Panc1 (cell line): ENCODE measurements around the gene TNFAIP8L1. TPM values are rescaled to one million over a fixed set of nuclear protein-coding genes. Genes with fewer than 3 reads are reported as not detected.

Experiments used
- ATAC-seq: fragments of 200-7000 bp; cut with Tn5 transposase; 2 replicates; pipeline ENCODE4 v1.9.1; 2020; ENCODE audit warnings: mild to moderate bottlenecking, moderate library complexity
- BruUV-seq: library from RNA; stranded (reverse); fragments of 400-500 nt; replicated peaks from 2 replicates; lab custom pipeline; 2021; lab: Mats Ljungman, UMichigan
- CTCF ChIA-PET: fragments of 300-600 bp; sonication (Branson Sonifier 250); formaldehyde crosslinking; loops from one replicate; lab custom pipeline; 2022; ENCODE audit warnings: antibody characterized with exemption; lab: Charles Lee
- POLR2A ChIA-PET: fragments of 300-600 bp; sonication (Branson Sonifier 250); formaldehyde crosslinking; loops from one replicate; lab custom pipeline; 2022; ENCODE audit warnings: antibody characterized with exemption; lab: Charles Lee
- DNase-seq: peaks from one replicate; pipeline ENCODE4 v3.0.0-alpha.2; 2010; ENCODE audit warnings: low read depth, low spot score
- H3K27ac ChIP-seq: 2 replicates; pipeline ENCODE4 v1.5.1; 2011; ENCODE audit warnings: mild to moderate bottlenecking, low read length, inconsistent platforms
- H3K27me3 ChIP-seq: fragments of 200-500 bp; sonication (Bioruptor generic); 2 replicates; pipeline ENCODE4 v1.6.0; 2014; ENCODE audit warnings: low read length, inconsistent platforms; ENCODE audit not compliant: control insufficient read depth, insufficient read depth
- H3K36me3 ChIP-seq: fragments of 200-500 bp; sonication (Bioruptor generic); 2 replicates; pipeline ENCODE4 v1.5.1; 2014; ENCODE audit warnings: inconsistent platforms, mild to moderate bottlenecking, low read length, moderate library complexity; ENCODE audit not compliant: control insufficient read depth, insufficient read depth
- H3K4me1 ChIP-seq: 2 replicates; pipeline ENCODE4 v1.5.1; 2011; ENCODE audit warnings: inconsistent platforms, mild to moderate bottlenecking, low read length, moderate library complexity; ENCODE audit not compliant: control insufficient read depth, insufficient read depth
- H3K4me3 ChIP-seq, 2 experiments: 2 replicates each; pipeline ENCODE4 v1.5.1; 2011 to 2012; ENCODE audit warnings: low read depth in 2 of 2, low read length in 2 of 2, mild to moderate bottlenecking in 2 of 2, inconsistent platforms in 1 of 2, moderate library complexity in 1 of 2
- H3K9me3 ChIP-seq: fragments of 200-500 bp; sonication (Bioruptor generic); 2 replicates; pipeline ENCODE4 v1.5.1; 2014; ENCODE audit warnings: low read depth, mild to moderate bottlenecking, inconsistent platforms, low read length, moderate library complexity; ENCODE audit not compliant: control insufficient read depth, insufficient read depth
- CTCF ChIP-seq: fragments of 450-650 bp; IDR thresholded peaks from 2 replicates; pipeline ENCODE4 v1.5.1; 2017; ENCODE audit warnings: mild to moderate bottlenecking
- POLR2AphosphoS5 ChIP-seq: IDR thresholded peaks from 2 replicates; pipeline ENCODE4 v1.6.1; 2012; ENCODE audit warnings: mild to moderate bottlenecking, low read depth, low read length, moderate library complexity
- REST ChIP-seq, 2 experiments: IDR thresholded peaks; 2 replicates each; pipeline ENCODE4 v1.6.1; 2011 to 2012; ENCODE audit warnings: low read depth in 2 of 2, control low read depth in 1 of 2, low read length in 1 of 2, mild to moderate bottlenecking in 1 of 2, moderate library complexity in 1 of 2; ENCODE audit not compliant: insufficient read depth in 1 of 2
- SIN3A ChIP-seq: IDR thresholded peaks from 2 replicates; pipeline ENCODE4 v1.6.1; 2012; ENCODE audit warnings: low read depth, mild to moderate bottlenecking, low read length, moderate library complexity, borderline replicate concordance; ENCODE audit not compliant: insufficient read depth
- TCF7L2 ChIP-seq: IDR thresholded peaks from 2 replicates; pipeline ENCODE4 v1.6.1; 2011; ENCODE audit warnings: mild to moderate bottlenecking, low read depth, low read length, inconsistent platforms
- in situ Hi-C: cut with HindIII; loops from 2 replicates; pipeline ENCODE4 v1.10.0; 2016; ENCODE audit warnings: low sequenced_read_pairs, low pct_unique_long_range_greater_than_20kb
- intact Hi-C: fragments of 100-400 bp; cut with micrococcal nuclease; formaldehyde crosslinking; loops from one replicate; pipeline ENCODE4 v1.10.0; 2022; ENCODE audit not compliant: unreplicated experiment
- total RNA-seq: library from RNA; stranded (reverse); gene quantifications from one replicate; pipeline ENCODE4 v1.2.1, GENCODE V29; 2021; ENCODE audit not compliant: unreplicated experiment

Gene TNFAIP8L1
- total RNA-seq, 1 experiment from 2014 or later, result 4.8 TPM

GRCh38 chr19:4590559-4590958 lies 48.8 kb upstream of the TNFAIP8L1 start:
- no TSS peak for BruUV-seq
- Histone ChIP-seq H3K4me1 (no peaks in the 10 kb centered on the region), H3K4me3 (no peak overlapping the region), H3K9me3 (no peaks in the 10 kb centered on the region), H3K36me3 (no peaks in the 10 kb centered on the region), H3K27ac (no peak overlapping the region), H3K27me3 (no peaks in the 10 kb centered on the region)
- TF ChIP-seq CTCF (no peak), POLR2AphosphoS5 (no peak), REST (IDR thresholded peaks at IDR 0.05; ENCODE audit: insufficient read depth in 1 of 2, low read depth in 2 of 2, low read length in 1 of 2) (no peak), SIN3A (no peak), TCF7L2 (no peak)
- in situ Hi-C loops (no loop called here), intact Hi-C loops (no loop called here)
- ChIA-PET POLR2A (no interaction called here), CTCF (interaction anchor here (0.5 kb wide), 2 partner anchors 34 to 38 kb away, joined by 3 to 11 read pairs; no protein-coding TSS in a partner anchor)
- no peak for ATAC-seq
- no peak for DNase-seq

- in situ Hi-C loops, result no loop called here
- BruUV-seq, result no TSS peak
Observed at GRCh38 chr19:4591320-4591719, 48.0 kb upstream of the TNFAIP8L1 start.

GRCh38 chr19:4592445-4592844 lies 46.9 kb upstream of the TNFAIP8L1 start:
- ChIA-PET CTCF (interaction anchor here (0.7 to 1.5 kb wide), 2 partner anchors 42 to 52 kb away, joined by 3 to 5 read pairs; no protein-coding TSS in a partner anchor), POLR2A (no interaction called here)
- no peak for TF ChIP-seq REST (IDR thresholded peaks at IDR 0.05; ENCODE audit: insufficient read depth in 1 of 2, low read depth in 2 of 2, low read length in 1 of 2)
- no peak for TF ChIP-seq POLR2AphosphoS5
- no peak for TF ChIP-seq SIN3A
- no peak for TF ChIP-seq TCF7L2
- TF ChIP-seq CTCF, result no peak
- no TSS peak for BruUV-seq
- intact Hi-C loops, result no loop called here
- no peaks in the 10 kb centered on the region for H3K9me3 ChIP-seq
- no peaks in the 10 kb centered on the region for H3K4me1 ChIP-seq
- no peak overlapping the region for H3K4me3 ChIP-seq
- in situ Hi-C loops, result no loop called here
- H3K36me3 ChIP-seq, result no peaks in the 10 kb centered on the region
- no peak for ATAC-seq
- no peak overlapping the region for H3K27ac ChIP-seq
- H3K27me3 ChIP-seq, result no peaks in the 10 kb centered on the region
- DNase-seq, result no peak

More at GRCh38 chr19:4591320-4591719, 48.0 kb upstream of the TNFAIP8L1 start:
- no peaks in the 10 kb centered on the region for H3K27me3 ChIP-seq
- CTCF ChIA-PET, result no interaction called here
- H3K4me3 ChIP-seq, result no peak overlapping the region
- no peak overlapping the region for H3K27ac ChIP-seq
- H3K4me1 ChIP-seq, result no peaks in the 10 kb centered on the region
- DNase-seq (no peak), ATAC-seq (no peak)
- POLR2A ChIA-PET, result no interaction called here
- no peak for TF ChIP-seq TCF7L2
- no peaks in the 10 kb centered on the region for H3K9me3 ChIP-seq
- intact Hi-C loops, result no loop called here
- no peaks in the 10 kb centered on the region for H3K36me3 ChIP-seq
